ENCODE data around the gene FBN1. TPM values are rescaled to one million over a fixed set of nuclear protein-coding genes. Genes with fewer than 3 reads are reported as not detected.

Gene FBN1
- total RNA-seq, 2 donors from 2014 or later: 10.7 to 16.8 TPM

DNA sequence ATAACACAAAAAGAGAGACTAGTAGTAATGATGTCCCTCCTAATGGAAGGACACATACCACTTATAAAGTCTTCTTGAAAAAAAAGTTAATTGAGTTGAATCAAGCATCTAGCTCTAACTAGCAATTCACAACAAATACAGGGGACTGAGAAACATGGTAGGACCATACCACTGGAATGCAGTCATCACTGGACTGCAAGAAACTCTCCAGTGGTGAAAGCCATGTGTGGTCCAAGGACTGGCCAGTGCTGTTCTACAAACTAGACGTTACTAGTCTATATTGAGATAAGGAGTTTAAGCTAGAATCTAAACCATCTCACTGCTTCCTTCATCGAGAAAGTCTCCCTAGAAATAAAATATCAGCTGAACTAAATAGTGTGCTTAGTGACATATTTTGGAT lies 16.7 kb downstream of the FBN1 start:
- intact Hi-C loops (cut with DNase I, micrococcal nuclease): no loop called here
- no peak for ATAC-seq
- DNase-seq: no peak

DNA sequence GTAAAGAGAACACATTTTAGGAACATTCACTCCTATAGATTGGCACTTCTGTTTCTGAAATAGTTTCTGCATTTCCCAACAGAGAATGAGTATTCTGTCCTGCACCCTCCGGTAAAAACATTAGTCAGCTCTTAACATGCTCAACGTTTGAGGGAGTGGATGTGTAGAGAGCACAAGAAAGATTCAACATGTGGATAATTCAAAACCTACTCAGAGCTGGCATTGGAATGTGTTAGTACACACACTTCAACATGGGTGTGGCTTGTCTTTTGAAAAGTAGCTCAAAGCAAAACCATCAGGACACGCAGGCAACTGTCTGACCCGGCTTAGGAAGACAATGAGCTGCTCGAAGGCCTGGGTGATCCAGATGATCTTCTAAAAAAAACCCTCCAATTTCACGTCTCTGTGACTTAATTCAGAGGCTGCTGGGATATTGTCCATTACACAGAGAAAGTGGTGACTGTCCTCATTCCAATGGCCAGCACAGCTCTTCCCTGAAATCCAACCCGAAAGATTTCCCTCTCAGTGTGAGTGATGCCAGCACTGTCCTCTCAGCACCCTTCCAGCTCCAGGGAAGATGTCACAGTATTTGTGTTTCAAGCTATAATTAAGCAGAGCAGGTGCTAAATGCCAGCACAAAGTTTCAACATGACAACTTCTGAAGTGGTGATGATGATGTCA lies 18.1 kb downstream of the FBN1 start:
- intact Hi-C loops (cut with DNase I, micrococcal nuclease): no loop called here
- no peak for DNase-seq
- no peak for ATAC-seq

DNA sequence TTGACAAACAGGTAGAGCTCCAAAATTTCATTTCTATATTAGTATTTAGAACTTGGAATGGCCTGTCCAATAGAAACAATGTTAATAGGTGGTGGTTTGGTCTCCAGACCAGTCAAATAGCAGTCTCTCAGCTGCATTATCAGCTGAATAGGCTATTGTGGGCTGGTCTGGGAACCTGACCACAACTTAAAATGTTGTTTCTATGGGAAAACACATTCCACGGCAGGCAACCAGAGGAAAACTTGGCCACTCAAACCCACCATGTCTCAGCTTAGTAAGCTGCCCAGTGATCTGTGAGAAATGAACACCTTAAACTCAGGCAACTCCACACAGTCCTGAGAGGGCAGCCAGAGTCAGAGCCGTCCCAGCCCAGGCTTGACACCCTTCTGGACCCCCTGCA lies 20.4 kb downstream of the FBN1 start:
- DNase-seq: no peak
- intact Hi-C loops (cut with DNase I, micrococcal nuclease): no loop called here
- ATAC-seq: no peak

DNA sequence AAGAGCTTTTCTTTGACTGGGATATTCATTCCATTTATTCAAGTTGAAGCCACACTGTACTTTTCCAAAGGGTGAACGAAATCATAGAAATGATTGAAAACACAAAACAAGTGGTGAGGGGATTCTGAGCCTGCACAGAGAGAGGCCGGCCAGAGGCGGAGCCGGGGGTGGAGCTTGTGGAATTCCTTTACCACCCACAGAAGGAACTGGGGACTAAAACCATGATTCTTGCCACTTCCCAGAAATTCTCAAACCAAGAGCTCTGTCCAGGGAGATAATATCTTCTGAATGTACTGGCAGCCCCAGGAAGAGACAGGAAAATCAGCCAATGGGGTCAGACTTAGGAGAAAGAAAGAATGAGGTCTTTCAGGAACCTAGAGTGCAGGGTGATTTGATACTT lies 20.8 kb downstream of the FBN1 start:
- DNase-seq (no peak), ATAC-seq (no peak)
- intact Hi-C loops (cut with DNase I, micrococcal nuclease): no loop called here

DNA sequence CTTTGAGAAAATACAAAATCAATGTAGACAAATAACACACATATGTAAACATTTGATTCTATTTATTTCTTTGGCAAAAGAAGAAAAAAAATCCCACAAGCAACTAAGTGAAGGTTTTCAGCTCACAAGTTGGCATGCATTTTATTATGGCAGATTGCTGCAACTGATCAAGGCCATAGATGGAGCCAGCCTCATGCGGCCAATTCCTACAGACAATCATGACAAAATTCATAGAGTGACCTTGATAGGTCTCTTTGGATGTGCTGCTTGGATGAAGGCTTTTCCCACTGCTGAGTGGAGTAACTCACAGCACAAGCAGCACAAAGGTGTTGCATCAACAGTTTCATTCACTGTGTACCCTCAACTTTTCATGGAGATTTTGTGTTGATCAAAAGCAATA lies 22.1 kb downstream of the FBN1 start:
- intact Hi-C loops (cut with DNase I, micrococcal nuclease): no loop called here
- DNase-seq (no peak), ATAC-seq (no peak)

DNA sequence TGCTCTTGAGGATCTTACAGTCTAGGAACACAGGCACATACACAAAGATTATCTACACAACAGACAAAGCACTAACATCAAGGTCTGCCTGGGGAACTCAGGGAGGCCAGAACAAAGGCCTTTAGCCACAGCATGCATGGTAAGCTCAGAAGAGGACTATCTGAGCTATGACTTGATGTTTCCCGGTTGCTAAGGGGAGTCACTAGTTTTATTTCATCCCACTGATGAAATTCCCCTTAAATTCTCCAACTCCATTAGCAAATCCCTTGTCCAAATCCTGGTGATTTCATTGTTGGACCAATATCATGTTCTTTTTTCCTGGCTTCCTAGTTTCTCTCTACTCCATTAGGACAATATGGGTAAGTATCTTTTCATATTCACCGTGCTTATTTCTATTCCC lies 23.3 kb downstream of the FBN1 start:
- no peak for DNase-seq
- no peak for ATAC-seq
- intact Hi-C loops (cut with DNase I, micrococcal nuclease): no loop called here

DNA sequence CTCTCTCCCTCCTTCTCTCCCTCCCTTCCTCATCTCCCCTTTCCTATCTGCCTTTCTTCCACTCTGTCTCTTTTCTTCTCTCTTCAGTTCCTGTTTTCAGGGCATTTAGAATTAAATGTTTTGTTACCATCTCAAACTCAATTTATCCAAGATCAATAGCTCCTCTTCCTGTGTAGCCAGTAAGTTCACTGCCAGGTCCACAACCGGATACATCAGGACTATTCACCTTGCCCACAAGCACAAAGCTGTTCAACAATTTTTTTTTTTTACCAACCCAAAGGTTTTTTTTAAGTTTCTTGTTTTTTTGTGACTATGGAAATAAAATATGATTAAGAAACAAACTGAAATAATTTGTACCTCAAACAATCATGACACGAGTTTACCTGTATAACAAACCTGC lies 26.1 kb downstream of the FBN1 start:
- no peak for ATAC-seq
- intact Hi-C loops (cut with DNase I, micrococcal nuclease): no loop called here
- no peak for DNase-seq

DNA sequence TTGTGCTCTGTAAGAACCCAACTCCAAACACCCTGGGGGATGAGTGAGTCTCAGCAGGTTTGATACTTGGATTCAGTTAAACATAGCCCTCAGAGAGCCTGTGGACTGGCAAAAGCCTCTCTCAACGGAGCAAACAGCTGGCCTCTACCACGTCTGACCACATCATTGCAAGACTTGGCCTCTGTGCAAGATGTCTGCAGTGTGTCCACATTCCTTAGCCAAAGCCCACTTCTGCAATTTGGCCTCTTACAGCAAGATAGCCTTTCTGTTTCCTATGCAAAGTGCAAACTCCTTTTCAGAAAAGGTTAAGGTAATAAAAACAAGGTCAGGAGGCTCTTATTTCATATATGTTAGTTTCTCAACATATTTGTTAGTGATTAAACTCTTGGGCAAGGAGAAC lies 27.9 kb downstream of the FBN1 start:
- DNase-seq (peak in 1 of 2 donors; percentile 29), ATAC-seq (no peak)
- intact Hi-C loops (cut with DNase I, micrococcal nuclease): no loop called here

DNA sequence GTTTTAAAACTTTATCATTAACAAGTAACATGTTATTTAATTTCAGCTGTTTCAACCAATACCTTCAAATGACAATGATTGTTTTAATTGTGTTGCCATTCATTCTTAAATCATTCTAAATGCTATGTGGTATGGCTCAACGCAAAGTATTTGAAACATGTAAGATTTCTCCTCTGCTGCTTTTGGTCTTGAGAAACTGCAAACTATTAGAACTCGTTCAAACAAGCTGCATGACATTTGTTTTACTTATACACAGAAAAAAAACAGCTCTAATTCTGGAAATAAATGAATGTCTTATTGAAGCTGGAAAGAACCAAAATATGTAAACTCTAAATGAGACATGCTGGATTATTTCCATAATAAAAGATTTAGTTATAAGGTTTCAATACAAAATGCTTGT lies 29.3 kb downstream of the FBN1 start:
- intact Hi-C loops (cut with DNase I, micrococcal nuclease): no loop called here
- DNase-seq: no peak
- ATAC-seq: no peak

DNA sequence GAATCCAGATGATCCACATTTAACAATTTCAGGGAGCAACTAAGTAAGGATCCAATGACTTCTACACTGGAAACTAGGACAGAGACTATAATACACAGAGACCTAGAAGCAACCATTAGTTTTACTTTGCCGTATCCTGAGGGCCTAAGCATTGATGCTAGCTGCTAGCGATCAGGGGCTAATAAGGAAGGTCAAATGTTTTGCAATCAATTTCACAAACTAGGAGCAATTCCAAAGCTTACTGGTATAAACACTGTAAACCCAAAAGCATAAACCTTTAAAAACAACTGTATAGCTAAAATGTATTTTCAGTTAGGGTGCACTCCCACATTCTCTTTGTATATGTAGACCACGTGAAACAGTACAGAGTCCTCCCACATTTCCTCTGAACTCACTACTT lies 31.5 kb downstream of the FBN1 start:
- no peak for ATAC-seq
- no peak for DNase-seq
- intact Hi-C loops (cut with DNase I, micrococcal nuclease): no loop called here

DNA sequence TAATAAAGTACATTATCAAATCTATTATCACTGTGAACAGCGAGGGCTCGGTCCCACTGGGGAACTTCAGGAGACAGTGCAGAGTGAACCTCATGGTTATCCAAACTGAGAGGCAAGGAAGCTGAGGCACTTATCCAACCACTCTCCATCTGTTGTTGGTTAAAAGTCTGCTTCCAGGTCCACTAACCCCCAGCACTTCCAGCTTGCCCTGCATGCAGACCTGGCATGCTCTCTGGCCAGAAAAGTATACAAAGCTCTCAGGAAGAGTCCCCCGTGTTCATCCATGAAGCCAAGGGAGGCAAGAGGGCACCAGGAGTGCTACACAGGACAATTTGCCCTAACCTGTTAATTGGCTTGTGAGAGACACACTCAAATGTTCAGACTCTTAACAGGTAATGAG lies 36.0 kb downstream of the FBN1 start:
- intact Hi-C loops (cut with DNase I, micrococcal nuclease): no loop called here
- DNase-seq (no peak), ATAC-seq (no peak)

DNA sequence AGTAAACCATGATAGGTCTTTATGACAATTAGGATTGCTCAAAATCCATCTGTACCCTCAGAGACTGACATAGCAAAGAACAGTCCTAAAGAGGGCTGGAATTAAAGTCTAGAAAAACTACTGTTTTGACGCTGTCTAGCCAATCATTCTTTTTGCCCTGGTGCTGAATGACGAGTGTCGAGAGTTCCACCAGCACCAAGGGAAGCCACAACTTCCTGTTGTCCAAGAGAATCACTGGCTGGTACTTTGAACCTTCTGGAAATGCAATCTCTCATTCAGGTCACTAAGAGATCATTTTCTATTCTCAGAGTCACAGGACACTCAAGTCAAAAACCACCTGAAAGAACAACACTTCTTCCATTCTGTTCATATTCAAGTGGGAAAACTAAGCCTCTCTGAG lies 37.7 kb downstream of the FBN1 start:
- no peak for DNase-seq
- no peak for ATAC-seq
- intact Hi-C loops (cut with DNase I, micrococcal nuclease): no loop called here

DNA sequence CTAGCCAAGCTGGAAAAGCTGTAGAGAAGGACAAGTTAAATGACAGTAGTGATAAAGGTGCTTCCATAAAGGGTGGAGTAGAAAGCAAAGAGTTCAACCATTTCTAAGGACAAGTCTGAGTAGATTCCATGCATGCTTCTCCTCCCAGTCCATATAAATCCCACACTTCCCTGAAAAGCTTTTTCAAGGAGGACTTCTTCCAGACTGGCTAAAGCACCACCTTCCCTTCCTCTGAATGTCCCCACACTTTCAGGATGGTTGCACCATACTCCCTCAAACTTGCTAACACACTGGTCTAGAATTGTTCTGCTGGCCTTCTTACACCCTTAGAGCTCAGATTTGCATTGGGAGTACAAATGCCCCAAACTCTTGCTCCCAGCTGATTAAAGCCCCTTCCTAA lies 40.9 kb downstream of the FBN1 start:
- no peak for ATAC-seq
- intact Hi-C loops (cut with DNase I, micrococcal nuclease): no loop called here
- DNase-seq: no peak

DNA sequence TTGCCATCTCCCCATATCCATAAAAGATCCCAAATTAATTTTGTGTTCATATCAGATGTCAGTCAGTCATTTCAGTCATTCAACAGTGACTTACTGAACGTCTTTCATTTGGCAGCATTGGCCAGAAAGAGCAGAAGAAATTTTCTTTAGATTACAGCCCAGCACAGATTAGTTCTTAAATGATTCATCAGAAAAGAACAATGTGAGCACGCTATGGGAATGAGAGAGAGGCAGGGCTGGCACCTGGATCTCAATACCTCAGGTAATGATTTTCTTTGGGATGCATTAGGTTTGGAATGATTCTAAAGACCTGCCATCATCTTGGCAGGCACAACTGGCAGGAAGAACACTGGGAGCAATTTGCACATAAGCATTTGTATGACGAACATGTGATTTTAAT lies 41.6 kb downstream of the FBN1 start:
- no peak for DNase-seq
- intact Hi-C loops (cut with DNase I, micrococcal nuclease): no loop called here
- no peak for ATAC-seq

DNA sequence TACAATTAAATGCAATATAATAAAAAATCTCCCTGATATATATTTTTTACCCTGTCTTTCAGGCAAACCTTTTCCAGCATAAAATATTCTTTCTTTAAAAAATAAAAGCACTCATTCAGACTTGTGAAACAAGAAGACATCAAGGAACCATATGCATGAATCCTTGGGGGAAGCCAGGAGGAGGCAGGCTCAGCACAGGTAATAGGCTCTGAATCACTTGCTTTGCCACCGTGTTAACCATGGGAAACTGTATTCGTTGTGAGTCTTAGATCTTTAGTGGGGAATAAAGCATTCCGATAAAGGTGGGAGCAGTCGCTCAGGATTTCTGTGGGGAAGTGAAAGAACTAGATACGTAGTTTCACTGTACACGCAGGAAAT lies 42.4 kb downstream of the FBN1 start:
- ATAC-seq: no peak

DNA sequence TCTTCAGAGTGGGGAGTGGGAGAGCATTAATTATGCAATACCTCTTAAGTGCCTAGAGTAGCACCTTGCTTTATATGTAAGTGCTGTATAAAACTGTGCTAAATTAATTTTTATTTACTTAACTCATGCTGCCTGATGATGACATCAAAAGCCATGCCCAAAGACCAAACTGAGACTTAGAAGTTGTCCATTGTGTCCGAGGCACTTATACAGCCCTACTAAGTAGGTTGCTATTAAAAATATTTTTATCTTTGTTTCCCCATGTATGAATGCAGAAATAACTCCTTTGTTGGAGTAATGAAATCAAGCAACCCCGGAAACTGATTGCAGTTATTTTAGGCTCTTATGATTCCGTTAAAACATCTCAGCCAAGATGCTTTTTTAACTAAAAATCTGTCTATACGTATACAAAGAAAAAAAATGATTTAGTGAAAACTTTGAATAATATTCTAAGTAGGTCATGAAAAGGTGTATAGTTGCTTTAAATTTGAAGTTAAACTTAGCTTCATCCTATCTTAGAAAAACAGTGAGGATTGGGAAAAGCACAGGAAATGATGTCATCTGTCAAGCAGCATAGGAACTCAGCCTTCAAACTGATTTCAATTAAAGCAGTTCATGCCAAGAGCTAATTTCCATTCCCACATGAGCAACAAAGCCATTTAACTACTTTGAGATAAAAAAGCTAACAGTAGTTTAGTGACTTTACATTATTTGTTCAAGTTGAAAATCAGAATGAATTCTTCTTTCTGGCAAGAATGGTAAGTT lies 43.0 kb downstream of the FBN1 start:
- ATAC-seq: no peak
- intact Hi-C loops (cut with DNase I, micrococcal nuclease): no loop called here
- no peak for DNase-seq

More for the DNA sequence above, 42.4 kb downstream of the FBN1 start:
- no peak for DNase-seq
- intact Hi-C loops (cut with DNase I, micrococcal nuclease): no loop called here

DNA sequence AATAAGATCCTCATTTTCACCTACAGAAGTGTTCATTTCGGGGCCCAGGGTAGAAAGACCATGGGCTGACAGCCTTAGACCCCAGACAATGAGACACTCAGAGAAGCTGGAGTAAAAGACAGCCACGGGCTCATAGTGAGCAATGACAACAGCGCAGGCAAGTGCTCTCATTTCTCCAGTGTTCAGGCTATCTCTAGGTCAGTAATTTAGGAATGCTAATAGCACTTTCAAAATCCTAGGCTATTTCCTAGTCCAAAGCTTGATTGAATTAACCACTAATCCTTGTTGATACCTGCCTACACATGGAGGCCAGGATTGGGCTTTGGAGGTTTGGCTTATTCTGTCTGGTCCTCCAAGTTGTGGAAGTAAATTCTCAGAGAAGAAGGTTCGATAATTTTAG lies 44.4 kb downstream of the FBN1 start:
- DNase-seq: no peak
- ATAC-seq: no peak
- intact Hi-C loops (cut with DNase I, micrococcal nuclease): no loop called here

DNA sequence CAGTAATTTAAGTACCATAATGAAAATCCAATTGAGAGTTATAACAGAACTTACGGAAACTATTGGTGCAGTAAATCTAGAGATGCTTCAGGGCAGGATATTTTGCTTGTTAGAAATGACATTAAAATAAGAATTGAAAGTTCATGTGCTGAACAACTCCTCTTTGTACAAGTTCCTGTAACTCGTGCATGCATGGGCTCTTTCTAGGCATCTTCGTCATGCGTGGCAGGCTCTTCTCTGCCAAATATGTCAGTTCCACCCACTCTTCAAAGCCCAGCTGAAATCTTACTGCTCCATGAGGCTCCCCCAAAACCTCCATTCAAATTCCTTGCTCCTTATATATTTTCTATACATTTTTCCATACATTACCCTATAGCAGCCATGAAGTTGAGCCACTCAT lies 48.7 kb downstream of the FBN1 start:
- ATAC-seq (no peak), DNase-seq (no peak)
- intact Hi-C loops (cut with DNase I, micrococcal nuclease): no loop called here

DNA sequence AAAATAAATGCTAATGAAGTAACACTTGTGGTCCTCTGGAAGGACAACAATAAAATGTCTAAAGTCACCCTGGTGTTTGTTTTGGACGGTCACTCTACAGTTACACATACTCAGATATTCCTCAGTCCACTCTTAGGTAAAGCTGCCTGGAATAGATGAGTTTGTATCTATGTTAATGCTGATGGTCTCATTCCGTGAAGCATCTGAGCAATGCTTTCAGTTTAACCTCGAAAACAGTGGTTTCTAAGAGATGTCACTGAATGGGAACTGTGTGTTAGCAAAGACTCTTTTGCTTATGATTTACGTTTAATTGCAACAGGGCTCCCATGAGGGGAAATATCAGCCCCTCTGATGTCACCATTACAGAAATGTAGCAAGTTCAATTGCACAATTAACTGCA lies 49.1 kb downstream of the FBN1 start:
- DNase-seq: no peak
- intact Hi-C loops (cut with DNase I, micrococcal nuclease): no loop called here
- ATAC-seq: no peak

DNA sequence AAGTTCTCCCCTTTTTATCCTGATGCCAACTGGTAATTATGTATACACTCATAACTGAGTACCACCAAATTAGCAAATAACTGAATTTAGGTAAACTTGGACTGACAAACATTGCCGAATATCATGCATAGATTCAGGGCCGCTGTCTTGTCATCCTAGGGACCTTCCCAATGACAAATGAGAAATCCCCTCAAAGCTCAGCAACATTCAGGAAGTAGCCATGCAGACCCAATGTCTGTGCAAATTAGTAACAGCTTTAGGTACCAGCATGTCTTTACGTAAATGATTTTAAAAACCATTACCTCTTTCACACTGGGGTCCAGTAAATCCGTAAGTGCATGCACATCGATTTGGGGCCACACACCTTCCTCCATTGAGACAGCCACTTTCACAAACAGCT lies 49.5 kb downstream of the FBN1 start:
- DNase-seq: no peak
- no peak for ATAC-seq
- intact Hi-C loops (cut with DNase I, micrococcal nuclease): no loop called here

DNA sequence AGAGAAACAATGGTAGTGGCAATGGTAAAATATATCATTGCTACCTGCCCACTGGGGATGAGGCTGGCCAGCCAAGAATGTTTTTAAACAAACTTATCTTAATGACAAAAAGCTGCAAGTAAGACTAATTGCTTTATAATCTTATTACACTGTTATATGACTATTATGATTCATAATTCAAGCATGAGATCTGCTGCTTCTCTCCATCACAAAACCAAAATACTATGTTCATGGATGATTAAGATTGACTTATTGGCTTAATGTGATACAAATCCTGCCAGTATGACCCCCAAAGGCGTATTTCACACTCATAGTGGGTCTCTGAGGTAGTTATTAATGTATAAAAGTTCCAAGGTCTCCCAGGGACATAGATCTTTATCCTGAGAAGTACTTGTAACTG lies 52.6 kb downstream of the FBN1 start:
- intact Hi-C loops (cut with DNase I, micrococcal nuclease): no loop called here
- no peak for DNase-seq
- no peak for ATAC-seq

Data from left colon (tissue), 2 donors.